Neuron (in vitro differentiated cells): ENCODE measurements around the gene SLC10A7.

ENCODE experiments used
- H2AFZ ChIP-seq: one replicate; pipeline ENCODE4 v1.6.1; 2013; ENCODE audit warnings: low read depth, mild to moderate bottlenecking, inconsistent platforms, low read length, moderate library complexity
- H3K27me3 ChIP-seq: one replicate; pipeline ENCODE4 v1.6.1; 2013; ENCODE audit warnings: low read length; ENCODE audit not compliant: insufficient read depth
- H3K36me3 ChIP-seq: one replicate; pipeline ENCODE4 v1.6.1; 2013; ENCODE audit warnings: low read length; ENCODE audit not compliant: insufficient read depth
- H3K4me1 ChIP-seq: one replicate; pipeline ENCODE4 v1.6.1; 2013; ENCODE audit warnings: low read length; ENCODE audit not compliant: insufficient read depth
- H3K4me3 ChIP-seq: 2 replicates; pipeline ENCODE4 v1.5.1; 2013; ENCODE audit warnings: mild to moderate bottlenecking, low read length, moderate library complexity
- H3K9me3 ChIP-seq: one replicate; pipeline ENCODE4 v1.6.1; 2013; ENCODE audit warnings: low read length

Gene SLC10A7

DNA sequence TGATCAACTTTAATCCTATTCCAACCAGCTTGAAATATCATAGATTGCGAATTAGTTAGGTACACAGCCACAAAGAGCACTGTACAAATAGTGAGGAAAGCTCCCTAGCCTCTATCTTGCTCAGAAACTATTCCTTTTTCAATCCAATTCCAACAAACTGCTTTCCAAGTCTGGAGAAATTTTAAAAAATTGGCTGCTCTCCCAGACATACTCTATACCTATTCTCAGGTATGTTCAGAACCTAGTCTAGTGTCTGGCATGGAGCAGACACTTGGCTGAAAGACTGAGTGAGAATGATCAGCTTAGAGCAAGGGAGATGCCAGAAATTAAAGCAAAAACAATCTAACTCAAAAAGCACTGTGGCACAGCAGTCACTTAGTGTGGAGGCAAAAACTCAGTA is 105.9 kb downstream of the SLC10A7 start:
- no peaks in the 10 kb centered on the region for H3K27me3 ChIP-seq
- no peak overlapping the region for H3K4me3 ChIP-seq
- no peaks in the 10 kb centered on the region for H3K4me1 ChIP-seq
- H3K9me3 ChIP-seq: no peaks in the 10 kb centered on the region
- no peaks in the 10 kb centered on the region for H3K36me3 ChIP-seq
- no peak overlapping the region for H2AFZ ChIP-seq

DNA sequence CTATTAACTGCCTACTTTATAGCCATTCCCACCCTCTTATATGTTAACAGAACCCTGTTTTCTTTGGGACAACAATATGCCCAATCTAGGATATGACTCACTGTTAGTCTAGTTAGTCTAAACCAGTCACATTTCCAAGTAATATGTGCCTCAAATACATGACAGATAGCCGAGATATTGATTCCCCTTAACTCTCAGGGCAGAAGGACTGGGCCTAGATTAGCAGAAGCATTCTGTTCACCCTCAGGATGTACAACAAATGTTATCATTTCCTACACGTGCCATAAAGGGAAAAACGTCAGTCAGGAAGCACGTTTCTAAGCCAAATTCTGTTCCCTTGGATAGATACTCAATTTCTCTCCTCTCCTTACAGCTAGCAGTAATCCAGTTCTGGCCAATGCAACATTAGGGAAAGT is 114.1 kb downstream of the SLC10A7 start:
- no peaks in the 10 kb centered on the region for H3K36me3 ChIP-seq
- no peak overlapping the region for H3K4me3 ChIP-seq
- H2AFZ ChIP-seq: no peak overlapping the region
- H3K9me3 ChIP-seq: no peaks in the 10 kb centered on the region
- no peaks in the 10 kb centered on the region for H3K27me3 ChIP-seq
- H3K4me1 ChIP-seq: no peaks in the 10 kb centered on the region

DNA sequence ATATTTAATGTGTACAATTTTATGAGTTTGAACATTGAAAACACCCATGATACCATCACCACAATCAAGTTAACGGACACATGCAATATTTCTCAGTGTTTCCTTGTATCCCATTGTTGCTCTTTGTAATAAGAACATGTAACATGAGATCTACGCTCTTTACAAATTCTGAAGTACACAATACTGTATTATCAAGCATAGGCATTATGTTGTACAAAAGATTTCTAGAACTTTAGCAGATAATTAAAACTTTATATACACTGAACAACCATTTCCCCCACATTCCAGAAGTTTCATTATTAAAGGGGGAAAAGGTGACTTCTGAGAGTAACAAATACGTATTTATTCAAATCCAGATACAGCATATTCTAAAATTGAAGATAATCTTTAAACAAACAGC is 114.5 kb downstream of the SLC10A7 start:
- Histone ChIP-seq H3K36me3 (no peaks in the 10 kb centered on the region), H3K4me1 (no peaks in the 10 kb centered on the region), H2AFZ (no peak overlapping the region), H3K9me3 (no peaks in the 10 kb centered on the region), H3K27me3 (no peaks in the 10 kb centered on the region), H3K4me3 (no peak overlapping the region)

- no peak overlapping the region for H2AFZ ChIP-seq
- no peaks in the 10 kb centered on the region for H3K27me3 ChIP-seq
- H3K9me3 ChIP-seq: no peaks in the 10 kb centered on the region
- peaks cover 11% of the 10 kb centered on the region for H3K4me1 ChIP-seq
- H3K4me3 ChIP-seq: no peak overlapping the region
- H3K36me3 ChIP-seq: no peaks in the 10 kb centered on the region
These were observed 120.5 kb downstream of the SLC10A7 start for GRCh38 chr4:146401274-146401673.

GRCh38 chr4:146398896-146399445 is 122.8 kb downstream of the SLC10A7 start:
- Histone ChIP-seq H3K27me3 (no peaks in the 10 kb centered on the region), H2AFZ (no peak overlapping the region), H3K4me3 (no peak overlapping the region), H3K4me1 (peaks cover 20% of the 10 kb centered on the region), H3K9me3 (no peaks in the 10 kb centered on the region), H3K36me3 (no peaks in the 10 kb centered on the region)

DNA sequence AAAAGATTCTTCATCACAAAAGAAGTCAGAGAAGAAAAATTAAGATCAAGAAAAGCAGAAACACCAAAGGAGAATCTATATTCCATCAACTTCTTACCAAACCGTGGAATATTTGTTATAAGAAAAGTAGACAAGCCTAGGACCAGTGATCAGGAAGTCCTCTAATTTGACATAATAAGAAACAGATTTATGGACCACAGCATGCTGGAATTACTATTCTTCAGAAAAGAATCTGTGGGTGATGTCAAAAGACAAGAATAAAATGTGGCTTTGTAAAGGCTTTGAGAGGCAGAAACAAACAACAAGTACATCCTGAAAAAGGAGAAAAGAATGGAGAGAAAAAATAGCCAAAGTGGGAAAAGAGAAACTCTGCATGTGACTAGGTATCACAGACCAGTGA is 123.3 kb downstream of the SLC10A7 start:
- H3K4me3 ChIP-seq: no peak overlapping the region
- H3K4me1 ChIP-seq: peaks cover 20% of the 10 kb centered on the region
- H3K36me3 ChIP-seq: no peaks in the 10 kb centered on the region
- H3K27me3 ChIP-seq: no peaks in the 10 kb centered on the region
- H3K9me3 ChIP-seq: no peaks in the 10 kb centered on the region
- no peak overlapping the region for H2AFZ ChIP-seq

GRCh38 chr4:146389561-146389960 is 132.2 kb downstream of the SLC10A7 start:
- Histone ChIP-seq H3K9me3 (no peaks in the 10 kb centered on the region), H3K4me3 (no peak overlapping the region), H3K36me3 (no peaks in the 10 kb centered on the region), H2AFZ (no peak overlapping the region), H3K27me3 (no peaks in the 10 kb centered on the region), H3K4me1 (peaks cover 3% of the 10 kb centered on the region)

- H2AFZ ChIP-seq: no peak overlapping the region
These were observed 139.5 kb downstream of the SLC10A7 start for GRCh38 chr4:146382194-146382593.

GRCh38 chr4:146381263-146381872 is 140.4 kb downstream of the SLC10A7 start:
- H3K9me3 ChIP-seq: peaks cover 3% of the 10 kb centered on the region
- no peak overlapping the region for H2AFZ ChIP-seq
- H3K4me1 ChIP-seq: peaks cover 9% of the 10 kb centered on the region
- H3K27me3 ChIP-seq: no peaks in the 10 kb centered on the region
- no peaks in the 10 kb centered on the region for H3K36me3 ChIP-seq
- no peak overlapping the region for H3K4me3 ChIP-seq

More at GRCh38 chr4:146382194-146382593, 139.5 kb downstream of the SLC10A7 start:
- Histone ChIP-seq H3K4me1 (peaks cover 9% of the 10 kb centered on the region), H3K27me3 (no peaks in the 10 kb centered on the region), H3K4me3 (no peak overlapping the region), H3K9me3 (peaks cover 1% of the 10 kb centered on the region), H3K36me3 (no peaks in the 10 kb centered on the region)

GRCh38 chr4:146379744-146380143 is 142.0 kb downstream of the SLC10A7 start:
- H3K36me3 ChIP-seq: no peaks in the 10 kb centered on the region
- H2AFZ ChIP-seq: no peak overlapping the region
- H3K9me3 ChIP-seq: peaks cover 4% of the 10 kb centered on the region
- H3K4me3 ChIP-seq: no peak overlapping the region
- peaks cover 9% of the 10 kb centered on the region for H3K4me1 ChIP-seq
- no peaks in the 10 kb centered on the region for H3K27me3 ChIP-seq

GRCh38 chr4:146371812-146372211 is 149.9 kb downstream of the SLC10A7 start:
- Histone ChIP-seq H3K4me3 (no peak overlapping the region), H3K36me3 (no peaks in the 10 kb centered on the region), H3K9me3 (peaks cover 2% of the 10 kb centered on the region), H2AFZ (no peak overlapping the region), H3K4me1 (peaks cover 25% of the 10 kb centered on the region), H3K27me3 (no peaks in the 10 kb centered on the region)

DNA sequence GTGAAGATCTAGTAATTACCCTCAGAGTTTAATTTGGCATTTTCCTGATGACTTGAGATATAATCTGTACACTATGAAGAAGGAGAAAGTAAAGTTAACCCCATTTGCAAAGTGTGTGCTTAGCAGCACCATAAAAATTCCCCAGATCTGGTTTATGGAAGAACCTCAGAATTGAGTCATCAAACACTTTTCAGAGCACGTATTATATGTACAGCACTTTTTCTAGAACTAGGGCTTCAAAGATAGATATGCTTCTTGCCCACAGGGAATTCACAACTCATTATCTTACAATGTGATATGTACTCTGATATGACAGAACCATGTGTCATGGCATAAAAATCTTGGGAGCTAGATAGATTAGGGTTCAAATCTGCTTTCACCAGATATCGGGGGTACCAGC is 150.9 kb downstream of the SLC10A7 start:
- Histone ChIP-seq H2AFZ (no peak overlapping the region), H3K36me3 (no peaks in the 10 kb centered on the region), H3K27me3 (no peaks in the 10 kb centered on the region), H3K4me1 (peaks cover 27% of the 10 kb centered on the region), H3K4me3 (no peak overlapping the region), H3K9me3 (no peaks in the 10 kb centered on the region)

DNA sequence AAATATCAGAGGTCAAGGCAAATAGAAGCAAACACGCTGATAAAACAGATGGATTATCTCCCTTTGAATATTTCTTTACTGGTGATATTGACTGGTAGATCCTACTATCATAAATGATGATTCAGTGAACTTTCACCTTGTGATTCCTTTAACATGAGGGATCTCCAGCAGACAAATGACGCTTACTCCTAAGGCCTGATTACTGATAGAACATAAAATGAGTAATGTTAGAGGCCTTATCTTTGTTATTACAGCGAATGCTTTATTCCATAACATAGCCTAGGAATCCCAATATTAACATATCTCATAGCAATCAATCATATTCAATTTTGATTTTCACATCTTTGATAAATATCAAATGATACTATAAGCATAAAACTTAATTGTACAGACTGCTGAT is 152.3 kb downstream of the SLC10A7 start:
- no peak overlapping the region for H2AFZ ChIP-seq
- no peaks in the 10 kb centered on the region for H3K36me3 ChIP-seq
- peaks cover 27% of the 10 kb centered on the region for H3K4me1 ChIP-seq
- no peaks in the 10 kb centered on the region for H3K9me3 ChIP-seq
- no peaks in the 10 kb centered on the region for H3K27me3 ChIP-seq
- no peak overlapping the region for H3K4me3 ChIP-seq

GRCh38 chr4:146368209-146368608 is 153.5 kb downstream of the SLC10A7 start:
- no peaks in the 10 kb centered on the region for H3K27me3 ChIP-seq
- H3K9me3 ChIP-seq: peaks cover 1% of the 10 kb centered on the region
- peaks cover 27% of the 10 kb centered on the region for H3K4me1 ChIP-seq
- H3K36me3 ChIP-seq: no peaks in the 10 kb centered on the region
- no peak overlapping the region for H2AFZ ChIP-seq
- peak overlapping the region; percentile 8 for H3K4me3 ChIP-seq
